ENCODE measurements around the gene RALGAPA2.

DNA sequence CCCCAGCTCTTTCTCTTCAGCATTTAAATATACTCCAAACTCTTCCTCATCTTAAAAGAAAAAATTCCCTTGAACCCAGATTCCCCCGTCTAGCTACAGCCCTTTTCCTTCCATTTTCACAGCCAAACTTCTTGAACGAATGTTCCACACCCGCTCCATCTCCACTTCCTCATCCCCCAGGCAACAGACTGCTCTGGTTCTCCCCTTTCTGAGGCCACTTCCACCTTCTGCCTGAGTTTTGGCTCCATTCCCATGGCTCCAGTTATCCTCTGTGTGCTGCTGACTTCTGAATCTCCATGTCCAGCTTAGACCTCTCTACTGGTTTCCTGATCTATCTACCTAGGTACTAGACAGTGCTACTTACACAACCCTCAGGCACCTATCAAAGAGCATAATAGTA is 106.4 kb downstream of the RALGAPA2 start:
- TF ChIP-seq CTCF (IDR thresholded peaks at IDR 0.05; ENCODE audit: extremely low read depth in 1 of 2, insufficient read depth in 1 of 2, low read depth in 1 of 2, low read length in 2 of 2) (no peak), MYC (IDR thresholded peaks at IDR 0.05; ENCODE audit: low read depth, low read length) (no peak), FOS (IDR thresholded peaks at IDR 0.05; ENCODE audit: borderline replicate concordance, insufficient read depth, low read length) (no peak), EZH2 (IDR thresholded peaks at IDR 0.05; ENCODE audit: borderline replicate concordance, low read depth, low read length, severe bottlenecking) (no peak), POLR2A (IDR thresholded peaks at IDR 0.05; ENCODE audit: low read depth, low read length) (no peak), POLR2AphosphoS5 (IDR thresholded peaks at IDR 0.05; ENCODE audit: insufficient read depth, low read depth, low read length) (no peak)
- TF ChIP-seq, protein P1, sequence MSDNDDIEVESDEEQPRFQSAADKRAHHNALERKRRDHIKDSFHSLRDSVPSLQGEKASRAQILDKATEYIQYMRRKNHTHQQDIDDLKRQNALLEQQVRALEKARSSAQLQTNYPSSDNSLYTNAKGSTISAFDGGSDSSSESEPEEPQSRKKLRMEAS (IDR thresholded peaks at IDR 0.05; ENCODE audit: insufficient read depth, insufficient read length), result no peak

All from endothelial cell of umbilical vein (primary cell).